H9 (cell line): Measurements from ENCODE around the gene FUCA1. TPM values are rescaled to one million over a fixed set of nuclear protein-coding genes. Genes with fewer than 3 reads are reported as not detected.
"Not testable (repeated sequence)": the region's sequence is repeated elsewhere in the genome, so short reads cannot be mapped to it uniquely, and the experiment has no call there.

Experiments
- DNase-seq: peaks from one replicate; pipeline ENCODE4 v3.0.0-alpha.2; 2017
- H2AFZ ChIP-seq: one replicate; pipeline ENCODE4 v1.6.1; 2013; ENCODE audit warnings: mild to moderate bottlenecking, low read length, control low read depth, moderate library complexity
- H2AK5ac ChIP-seq: 2 replicates; pipeline ENCODE4 v1.6.1; 2013; ENCODE audit warnings: low read length, control low read depth, mixed read lengths; ENCODE audit not compliant: insufficient read length
- H2BK120ac ChIP-seq: one replicate; pipeline ENCODE4 v1.6.1; 2013; ENCODE audit warnings: low read depth, mild to moderate bottlenecking, low read length, control low read depth, inconsistent platforms; ENCODE audit not compliant: poor library complexity, severe bottlenecking
- H2BK12ac ChIP-seq: 2 replicates; pipeline ENCODE4 v1.6.1; 2013; ENCODE audit warnings: low read length, control low read depth, mixed read lengths, low read depth; ENCODE audit not compliant: insufficient read length
- H2BK15ac ChIP-seq: 2 replicates; pipeline ENCODE4 v1.6.1; 2013; ENCODE audit warnings: low read depth, low read length, control low read depth
- H2BK20ac ChIP-seq: one replicate; pipeline ENCODE4 v1.6.1; 2013; ENCODE audit warnings: low read depth, mild to moderate bottlenecking, low read length, control low read depth, inconsistent platforms; ENCODE audit not compliant: poor library complexity, severe bottlenecking
- H2BK5ac ChIP-seq: 2 replicates; pipeline ENCODE4 v1.6.1; 2013; ENCODE audit warnings: low read length, control low read depth, mixed read lengths; ENCODE audit not compliant: insufficient read length
- H3K14ac ChIP-seq: 2 replicates; pipeline ENCODE4 v1.6.1; 2013; ENCODE audit warnings: low read length, control low read depth; ENCODE audit not compliant: insufficient read depth
- H3K18ac ChIP-seq: 2 replicates; pipeline ENCODE4 v1.6.1; 2013; ENCODE audit warnings: low read depth, mild to moderate bottlenecking, mixed read lengths, low read length, control low read depth; ENCODE audit not compliant: insufficient read length
- H3K23ac ChIP-seq: 2 replicates; pipeline ENCODE4 v1.6.1; 2013; ENCODE audit warnings: low read length, control low read depth, mixed read lengths, low read depth; ENCODE audit not compliant: insufficient read length
- H3K23me2 ChIP-seq: 2 replicates; pipeline ENCODE4 v1.6.1; 2013; ENCODE audit warnings: low read depth, mild to moderate bottlenecking, mixed read lengths, low read length, control low read depth; ENCODE audit not compliant: insufficient read length, poor library complexity, severe bottlenecking
- H3K27ac ChIP-seq: 2 replicates; pipeline ENCODE4 v1.5.1; 2013; ENCODE audit warnings: low read length, control low read depth, mixed read lengths, low read depth; ENCODE audit not compliant: insufficient read length
- H3K27me3 ChIP-seq: 2 replicates; pipeline ENCODE4 v1.6.1; 2013; ENCODE audit warnings: low read length, control low read depth, inconsistent platforms; ENCODE audit not compliant: insufficient read depth
- H3K4ac ChIP-seq: 2 replicates; pipeline ENCODE4 v1.6.1; 2013; ENCODE audit warnings: low read depth, mild to moderate bottlenecking, control low read depth, inconsistent platforms, low read length, moderate library complexity
- H3K4me1 ChIP-seq: 2 replicates; pipeline ENCODE4 v1.6.1; 2013; ENCODE audit warnings: low read length, control low read depth, inconsistent platforms; ENCODE audit not compliant: insufficient read depth
- H3K4me2 ChIP-seq: 2 replicates; pipeline ENCODE4 v1.6.1; 2013; ENCODE audit warnings: low read length, control low read depth, mixed read lengths; ENCODE audit not compliant: insufficient read length, insufficient read depth
- H3K56ac ChIP-seq: 2 replicates; pipeline ENCODE4 v1.6.1; 2013; ENCODE audit warnings: low read depth, mild to moderate bottlenecking, mixed read lengths, low read length, control low read depth; ENCODE audit not compliant: insufficient read length
- H3K79me1 ChIP-seq: 2 replicates; pipeline ENCODE4 v1.6.1; 2013; ENCODE audit warnings: low read depth, mild to moderate bottlenecking, moderate library complexity, low read length, control low read depth, inconsistent platforms; ENCODE audit not compliant: insufficient read depth, poor library complexity, severe bottlenecking
- H3K79me2 ChIP-seq: 2 replicates; pipeline ENCODE4 v1.6.1; 2013; ENCODE audit warnings: low read length, control low read depth, inconsistent platforms; ENCODE audit not compliant: insufficient read depth
- H3K9ac ChIP-seq: 2 replicates; pipeline ENCODE4 v1.6.1; 2013; ENCODE audit warnings: low read length, control low read depth, mixed read lengths; ENCODE audit not compliant: insufficient read length; ENCODE audit errors: extremely low read depth
- H3K9me3 ChIP-seq: one replicate; pipeline ENCODE4 v1.6.1; 2013; ENCODE audit warnings: low read depth, low read length, inconsistent platforms; ENCODE audit not compliant: control insufficient read depth
- H3T11ph ChIP-seq: one replicate; pipeline ENCODE4 v1.6.1; 2013; ENCODE audit warnings: mild to moderate bottlenecking, low read length, control low read depth, inconsistent platforms
- H4K20me1 ChIP-seq: one replicate; pipeline ENCODE4 v1.6.1; 2013; ENCODE audit not compliant: control insufficient read depth, insufficient read length, insufficient read depth
- H4K5ac ChIP-seq: 2 replicates; pipeline ENCODE4 v1.6.1; 2013; ENCODE audit warnings: low read depth, mild to moderate bottlenecking, mixed read lengths, low read length, control low read depth; ENCODE audit not compliant: insufficient read length
- H4K8ac ChIP-seq: replicated peaks from 2 replicates; pipeline ENCODE4 v1.6.1; 2013; ENCODE audit warnings: low read length, control low read depth, mixed read lengths, low read depth; ENCODE audit not compliant: insufficient read length
- H4K91ac ChIP-seq: 2 replicates; pipeline ENCODE4 v1.6.1; 2013; ENCODE audit warnings: low read depth, mild to moderate bottlenecking, moderate library complexity, mixed read lengths, low read length, control low read depth; ENCODE audit not compliant: insufficient read length
- H3K27ac Mint-ChIP-seq, 3 experiments: 2 replicates in 2 of 3; 3 replicates in 1 of 3; pipeline ENCODE4 v1.8.0; 2020 to 2021; ENCODE audit warnings: mixed read lengths in 3 of 3, mild to moderate bottlenecking in 1 of 3, moderate library complexity in 1 of 3
- H3K27me3 Mint-ChIP-seq: 2 replicates; pipeline ENCODE4 v1.8.0; 2021; ENCODE audit warnings: low read depth, mild to moderate bottlenecking, moderate library complexity, mixed read lengths
- H3K36me3 Mint-ChIP-seq, 3 experiments: 2 replicates in 2 of 3; 3 replicates in 1 of 3; pipeline ENCODE4 v1.8.0; 2020 to 2021; ENCODE audit warnings: low read depth in 3 of 3, mixed read lengths in 3 of 3; ENCODE audit not compliant: insufficient read depth in 1 of 3
- H3K4me1 Mint-ChIP-seq, 2 experiments: 2 replicates each; pipeline ENCODE4 v1.8.0; 2020; ENCODE audit warnings: mixed read lengths in 2 of 2
- H3K4me3 Mint-ChIP-seq, 2 experiments: 2 replicates in 1 of 2; 3 replicates in 1 of 2; pipeline ENCODE4 v1.8.0; 2020 to 2021; ENCODE audit warnings: mild to moderate bottlenecking in 2 of 2, mixed read lengths in 2 of 2, moderate library complexity in 1 of 2
- H3K9me3 Mint-ChIP-seq, 2 experiments: 2 replicates in 1 of 2; 3 replicates in 1 of 2; pipeline ENCODE4 v1.8.0; 2020; ENCODE audit warnings: mild to moderate bottlenecking in 2 of 2, mixed read lengths in 2 of 2, moderate library complexity in 1 of 2
- WGBS: extraction: QIAGEN DNeasy Blood & Tissue Kit; methylation state at CpG from one replicate; pipeline ENCODE4 v1.1.7; 2013; ENCODE audit warnings: missing lambda C conversion rate, low lambda C conversion rate, mixed read lengths; ENCODE audit not compliant: insufficient read length; ENCODE audit errors: extremely low coverage; 5-methylcytosine and 5-hydroxymethylcytosine counted together
- total RNA-seq: library from RNA; stranded (reverse); gene quantifications from 2 replicates; pipeline ENCODE4 v1.2.1, GENCODE V29; 2021
- TF ChIP-seq, protein P1 (sequence below): fragments of 200-600 bp; sonication (generic); conservative IDR thresholded peaks from 3 replicates; pipeline ENCODE4 v1.8.0; 2021; ENCODE audit warnings: antibody characterized with exemption, mild to moderate bottlenecking

Gene FUCA1
- total RNA-seq, 1 experiment from 2014 or later, result 9.1 TPM

DNA sequence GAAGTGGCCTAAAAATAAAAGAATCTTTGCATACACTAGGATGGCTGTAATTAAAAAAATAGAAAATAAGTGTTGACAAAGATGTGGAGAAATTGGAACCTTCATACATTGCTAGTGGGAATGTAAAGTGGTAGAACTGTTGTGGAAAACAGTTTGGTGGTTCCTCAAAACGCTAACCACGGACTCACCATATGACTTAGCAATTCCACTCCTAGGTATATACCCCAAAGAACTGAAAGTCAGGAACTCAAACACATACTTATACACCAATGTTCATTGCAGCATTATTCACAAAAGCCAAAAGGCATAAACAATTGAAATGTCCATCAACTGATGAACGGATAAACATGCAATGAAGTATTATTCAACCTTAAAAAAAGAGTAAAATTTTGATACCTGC lies 32.1 kb downstream of the FUCA1 start:
- H3K4me3 Mint-ChIP-seq, result no peak overlapping the region
- Histone ChIP-seq H3K9me3 (no peaks in the 10 kb centered on the region), H4K91ac (no peak overlapping the region), H4K5ac (no peak overlapping the region), H3K4me1 (no peaks in the 10 kb centered on the region; the same call in 1 of the 2 replicates), H4K20me1 (no peaks in the 10 kb centered on the region), H3K27ac (no peak overlapping the region), H3K23me2 (peaks cover 8% of the 10 kb centered on the region), H3K4me2 (no peak overlapping the region), H3K79me2 (no peaks in the 10 kb centered on the region), H4K8ac (no peak overlapping the region), H3T11ph (no peak overlapping the region), H2BK12ac (no peak overlapping the region), H2AFZ (no peak overlapping the region), H2BK15ac (no peak overlapping the region), H3K27me3 (peaks cover 3% of the 10 kb centered on the region; the same call in 1 of the 2 replicates), H2BK120ac (no peak overlapping the region), H2AK5ac (no peak overlapping the region), H2BK5ac (no peak overlapping the region), H3K9ac (no peak overlapping the region), H3K18ac (no peak overlapping the region), H3K14ac (no peak overlapping the region), H2BK20ac (no peak overlapping the region), H3K4ac (no peak overlapping the region), H3K56ac (no peak overlapping the region), H3K79me1 (no peaks in the 10 kb centered on the region), H3K23ac (no peak overlapping the region)
- peaks cover 9 to 11% of the 10 kb centered on the region in 2 experiments for H3K4me1 Mint-ChIP-seq
- H3K36me3 Mint-ChIP-seq, result no peaks in the 10 kb centered on the region
- peaks cover 14% of the 10 kb centered on the region for H3K27me3 Mint-ChIP-seq
- no CpG with 5 or more reads among the region's 3 CpGs for WGBS
- no peak overlapping the region for H3K27ac Mint-ChIP-seq
- DNase-seq, result no peak
- TF ChIP-seq, protein P1, sequence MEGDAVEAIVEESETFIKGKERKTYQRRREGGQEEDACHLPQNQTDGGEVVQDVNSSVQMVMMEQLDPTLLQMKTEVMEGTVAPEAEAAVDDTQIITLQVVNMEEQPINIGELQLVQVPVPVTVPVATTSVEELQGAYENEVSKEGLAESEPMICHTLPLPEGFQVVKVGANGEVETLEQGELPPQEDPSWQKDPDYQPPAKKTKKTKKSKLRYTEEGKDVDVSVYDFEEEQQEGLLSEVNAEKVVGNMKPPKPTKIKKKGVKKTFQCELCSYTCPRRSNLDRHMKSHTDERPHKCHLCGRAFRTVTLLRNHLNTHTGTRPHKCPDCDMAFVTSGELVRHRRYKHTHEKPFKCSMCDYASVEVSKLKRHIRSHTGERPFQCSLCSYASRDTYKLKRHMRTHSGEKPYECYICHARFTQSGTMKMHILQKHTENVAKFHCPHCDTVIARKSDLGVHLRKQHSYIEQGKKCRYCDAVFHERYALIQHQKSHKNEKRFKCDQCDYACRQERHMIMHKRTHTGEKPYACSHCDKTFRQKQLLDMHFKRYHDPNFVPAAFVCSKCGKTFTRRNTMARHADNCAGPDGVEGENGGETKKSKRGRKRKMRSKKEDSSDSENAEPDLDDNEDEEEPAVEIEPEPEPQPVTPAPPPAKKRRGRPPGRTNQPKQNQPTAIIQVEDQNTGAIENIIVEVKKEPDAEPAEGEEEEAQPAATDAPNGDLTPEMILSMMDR, result no peak
- no peaks in the 10 kb centered on the region for H3K9me3 Mint-ChIP-seq

DNA sequence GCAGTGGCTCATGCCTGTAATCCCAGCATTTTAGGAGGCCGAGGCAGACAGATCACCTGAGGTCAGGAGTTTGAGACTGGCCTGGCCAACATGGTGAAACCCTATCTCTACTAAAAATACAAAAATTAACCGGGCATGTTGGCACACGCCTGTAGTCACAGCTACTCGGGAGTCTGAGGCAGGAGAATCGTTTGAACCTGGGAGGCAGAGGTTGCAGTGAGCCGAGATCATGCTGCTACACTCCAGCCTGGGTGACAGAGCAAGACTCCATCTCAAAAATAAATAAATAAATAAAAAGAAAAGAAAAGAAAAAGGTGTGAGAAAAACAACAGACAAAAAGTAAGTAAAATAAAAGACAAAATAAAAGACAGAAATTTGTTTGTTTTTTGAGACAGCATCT lies 33.9 kb downstream of the FUCA1 start:
- H2BK15ac ChIP-seq, H3K9me3 ChIP-seq, H2AK5ac ChIP-seq, H4K91ac ChIP-seq, H2BK20ac ChIP-seq, H4K5ac ChIP-seq, H3K4me2 ChIP-seq, H3K27ac ChIP-seq, H3K79me1 ChIP-seq, H3K36me3 Mint-ChIP-seq, H4K20me1 ChIP-seq, H3K23ac ChIP-seq, H2BK5ac ChIP-seq, H3K79me2 ChIP-seq, H3K9ac ChIP-seq, H3K9me3 Mint-ChIP-seq, H3K56ac ChIP-seq, H3K4me1 ChIP-seq, H3K18ac ChIP-seq, H2BK120ac ChIP-seq, H4K8ac ChIP-seq, H3K4me3 Mint-ChIP-seq, H3K27ac Mint-ChIP-seq, H2BK12ac ChIP-seq, H3T11ph ChIP-seq, H3K14ac ChIP-seq, DNase-seq, H2AFZ ChIP-seq, H3K23me2 ChIP-seq, H3K4ac ChIP-seq, H3K27me3 ChIP-seq: not testable (repeated sequence)
- WGBS, result no CpG with 5 or more reads among the region's 6 CpGs
- peaks cover 14% of the 10 kb centered on the region for H3K27me3 Mint-ChIP-seq
- peaks cover 12 to 15% of the 10 kb centered on the region in 2 experiments for H3K4me1 Mint-ChIP-seq
